HG02852 (cell line): Measurements from ENCODE around the gene UBIAD1.
A peak's percentile ranks its signal among the peaks of the same experiment; 100 is the strongest.
"Not testable (repeated sequence)": the region's sequence is repeated elsewhere in the genome, so short reads cannot be mapped to it uniquely, and the experiment has no call there.

Source experiments
- ATAC-seq: cut with Tn5 transposase; IDR thresholded peaks from one replicate; pipeline ENCODE4 v1.9.1; 2021; ENCODE audit warnings: mild to moderate bottlenecking, moderate library complexity; ENCODE audit not compliant: unreplicated experiment

UBIAD1 gene, protein sequence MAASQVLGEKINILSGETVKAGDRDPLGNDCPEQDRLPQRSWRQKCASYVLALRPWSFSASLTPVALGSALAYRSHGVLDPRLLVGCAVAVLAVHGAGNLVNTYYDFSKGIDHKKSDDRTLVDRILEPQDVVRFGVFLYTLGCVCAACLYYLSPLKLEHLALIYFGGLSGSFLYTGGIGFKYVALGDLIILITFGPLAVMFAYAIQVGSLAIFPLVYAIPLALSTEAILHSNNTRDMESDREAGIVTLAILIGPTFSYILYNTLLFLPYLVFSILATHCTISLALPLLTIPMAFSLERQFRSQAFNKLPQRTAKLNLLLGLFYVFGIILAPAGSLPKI

DNA sequence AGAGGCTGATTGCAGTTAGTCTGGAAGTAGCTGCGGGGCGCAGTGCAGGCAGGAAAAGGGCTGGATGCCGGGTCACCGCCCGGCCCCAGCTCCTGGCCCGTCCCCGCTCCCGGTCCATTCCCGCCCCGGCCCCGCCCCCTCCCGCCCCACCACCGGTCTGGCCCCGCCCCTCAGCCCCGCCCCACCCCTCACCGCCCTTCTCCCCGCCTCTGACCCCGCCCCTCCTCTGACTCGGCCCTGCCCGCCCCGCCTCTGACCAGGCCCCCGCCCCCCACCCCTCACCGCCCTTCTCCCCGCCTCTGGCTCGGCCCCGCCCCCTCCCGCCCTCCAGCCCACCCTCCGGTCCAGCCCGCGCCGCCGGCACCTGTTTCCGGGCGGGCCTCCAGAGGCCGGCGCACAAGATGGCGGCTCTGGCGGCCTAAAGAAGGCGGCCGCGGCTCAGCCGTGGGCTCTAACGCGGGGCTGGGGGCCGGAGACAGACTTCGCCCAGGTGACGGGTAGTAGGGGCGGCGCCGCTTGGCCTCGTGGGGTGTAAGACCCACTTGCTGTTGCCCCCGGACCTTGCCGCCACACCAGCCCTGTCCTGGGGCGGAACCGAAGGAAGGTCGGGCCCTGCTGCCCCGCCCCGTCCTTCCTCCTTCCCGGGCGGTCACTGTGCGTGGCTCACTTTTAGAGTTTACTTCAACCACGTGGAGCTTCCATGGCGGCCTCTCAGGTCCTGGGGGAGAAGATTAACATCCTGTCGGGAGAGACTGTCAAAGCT, at the start of gene UBIAD1:
UBIAD1 (plus strand) TSS at position 367 of the 763 bp plus-strand sequence; CDS start at position 701, 334 bp downstream.
- ATAC-seq: peak; percentile 83

DNA sequence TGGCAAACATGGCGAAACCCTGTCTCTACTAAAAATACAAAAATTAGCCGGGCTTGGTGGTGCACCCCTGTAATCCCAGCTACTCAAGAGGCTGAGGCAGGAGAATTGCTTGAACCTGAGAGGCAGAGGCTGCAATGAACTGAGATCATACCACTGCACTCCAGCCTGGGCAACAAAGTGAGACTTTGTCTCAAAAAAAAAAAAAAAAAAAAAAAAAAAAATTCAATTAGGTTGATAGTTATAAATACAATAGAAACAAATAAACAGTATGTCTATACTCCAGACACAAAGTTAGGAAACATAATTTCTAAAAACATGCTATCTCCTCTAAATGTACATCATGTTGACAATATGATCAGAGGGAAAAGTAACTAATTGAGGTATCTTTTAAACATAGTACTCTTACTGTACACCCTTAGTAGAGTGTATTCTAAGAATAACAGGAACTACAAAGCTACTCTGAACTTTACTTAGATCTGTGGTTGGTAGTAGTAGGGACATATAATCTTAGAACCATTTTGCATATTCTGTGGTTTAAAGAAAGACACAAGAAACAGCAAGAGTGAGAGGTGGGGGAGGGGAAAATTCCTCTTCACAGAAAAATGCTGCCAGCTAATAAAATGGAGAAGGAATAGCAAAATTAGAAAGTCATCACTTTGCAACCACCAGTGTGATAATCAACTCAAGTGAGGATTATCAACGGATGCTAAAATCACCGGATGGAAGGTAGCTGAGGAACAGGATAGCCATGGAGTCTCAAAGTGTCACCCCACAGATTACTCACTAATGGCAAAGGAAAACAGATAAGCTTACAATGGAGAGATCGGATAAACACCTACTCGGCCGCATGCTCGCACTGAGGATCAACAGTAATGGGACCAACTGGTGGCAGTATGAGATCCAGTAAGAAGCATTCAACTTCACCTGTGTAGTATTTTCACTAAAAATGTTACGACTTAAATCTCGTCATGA, 45.6 kb upstream of the UBIAD1 start:
- peak; percentile 60 for ATAC-seq

DNA sequence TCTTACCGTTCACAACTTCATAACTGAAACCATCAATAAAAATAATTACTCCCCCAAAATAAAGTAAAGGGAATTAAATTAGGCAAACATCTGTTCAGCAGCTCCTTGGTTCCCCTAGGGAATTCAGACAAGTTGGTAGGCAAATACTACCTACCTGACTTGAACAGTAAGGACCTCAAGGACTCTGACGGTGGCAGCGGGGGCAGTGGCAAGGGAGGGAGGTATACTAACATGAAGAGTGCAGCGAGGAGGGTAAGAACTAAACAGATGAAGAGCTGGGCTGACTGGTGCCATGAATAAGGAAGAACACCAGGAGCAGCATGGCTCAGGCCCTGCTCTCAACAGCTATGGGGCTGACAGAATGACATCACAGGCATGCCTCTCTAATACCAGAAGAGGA, 43.8 kb upstream of the UBIAD1 start:
- ATAC-seq: no peak

DNA sequence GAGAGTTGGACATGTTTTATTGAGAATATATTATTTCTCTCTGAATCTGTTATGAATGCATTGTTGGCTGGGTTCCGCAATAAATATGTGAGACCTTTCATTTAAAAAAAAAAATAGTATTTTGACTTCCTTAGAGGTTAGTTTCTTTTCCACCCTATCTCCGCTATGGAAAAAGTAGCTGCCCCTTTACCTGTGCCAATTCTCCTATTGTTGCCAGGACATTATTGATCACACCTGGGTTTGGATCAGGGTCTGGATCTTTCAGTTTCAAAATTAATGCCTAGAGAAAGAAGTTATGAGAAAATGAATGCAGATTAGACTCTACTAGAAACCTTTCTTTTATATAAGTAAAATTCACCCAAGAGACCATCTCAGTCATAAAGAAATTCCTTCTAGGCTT, 39.8 kb upstream of the UBIAD1 start:
- ATAC-seq: no peak

DNA sequence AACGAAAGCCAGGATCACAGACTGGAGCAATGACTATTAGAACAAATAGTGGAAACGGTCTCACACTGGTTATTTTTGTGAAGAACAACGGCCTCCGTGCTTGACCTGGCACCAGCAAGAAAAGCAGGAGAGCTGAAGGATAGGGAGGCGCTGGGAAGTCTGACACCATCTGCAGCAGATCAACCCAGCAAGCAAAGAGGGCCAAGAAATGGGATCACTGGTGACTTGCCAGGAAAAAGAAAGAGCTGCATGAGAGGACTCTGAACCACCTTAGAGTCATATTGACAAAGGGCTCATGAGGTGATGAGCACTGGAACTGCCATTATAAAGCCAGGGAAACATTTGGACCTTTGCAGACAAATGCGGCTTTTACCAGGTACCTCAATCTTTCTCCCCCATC, 35.6 kb upstream of the UBIAD1 start:
- no peak for ATAC-seq

DNA sequence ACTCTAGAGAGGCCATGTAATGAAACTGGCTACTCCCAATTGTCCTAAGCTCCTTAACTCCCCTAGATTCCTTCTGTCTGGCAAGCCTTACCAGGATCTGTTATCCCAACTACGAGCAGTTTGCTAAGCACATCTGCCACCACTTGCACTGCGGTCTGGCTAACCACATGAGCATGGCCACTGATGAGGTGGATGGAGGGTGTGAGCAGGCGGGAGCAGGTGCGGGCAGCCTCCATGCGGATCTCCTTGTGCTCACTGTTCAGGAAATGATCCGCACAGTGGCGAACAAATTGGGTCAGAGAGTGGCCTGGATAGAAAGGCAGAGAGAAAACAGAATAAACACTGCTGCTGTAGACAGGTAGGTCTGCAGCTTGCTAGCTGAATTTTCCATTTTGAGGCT, 34.7 kb upstream of the UBIAD1 start:
- no peak for ATAC-seq

DNA sequence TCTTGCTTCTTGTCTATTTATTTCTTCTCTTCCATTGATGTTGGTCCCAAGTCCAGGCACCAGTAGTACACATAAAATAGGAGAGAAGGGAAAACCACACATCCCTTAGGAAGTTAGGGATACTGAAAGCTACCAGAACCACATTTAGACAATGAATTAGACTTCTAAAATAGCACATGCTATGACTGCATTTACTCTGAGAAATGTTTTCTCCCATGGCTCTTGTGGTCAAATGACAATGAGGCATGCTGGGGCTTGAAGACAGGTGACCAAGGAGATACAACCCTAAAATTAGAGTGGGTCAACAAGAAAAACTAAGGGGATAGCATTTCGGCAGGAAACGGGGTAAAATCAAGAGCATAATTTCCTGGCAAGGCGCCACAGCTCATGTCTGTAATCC, 27.8 kb upstream of the UBIAD1 start:
- no peak for ATAC-seq

DNA sequence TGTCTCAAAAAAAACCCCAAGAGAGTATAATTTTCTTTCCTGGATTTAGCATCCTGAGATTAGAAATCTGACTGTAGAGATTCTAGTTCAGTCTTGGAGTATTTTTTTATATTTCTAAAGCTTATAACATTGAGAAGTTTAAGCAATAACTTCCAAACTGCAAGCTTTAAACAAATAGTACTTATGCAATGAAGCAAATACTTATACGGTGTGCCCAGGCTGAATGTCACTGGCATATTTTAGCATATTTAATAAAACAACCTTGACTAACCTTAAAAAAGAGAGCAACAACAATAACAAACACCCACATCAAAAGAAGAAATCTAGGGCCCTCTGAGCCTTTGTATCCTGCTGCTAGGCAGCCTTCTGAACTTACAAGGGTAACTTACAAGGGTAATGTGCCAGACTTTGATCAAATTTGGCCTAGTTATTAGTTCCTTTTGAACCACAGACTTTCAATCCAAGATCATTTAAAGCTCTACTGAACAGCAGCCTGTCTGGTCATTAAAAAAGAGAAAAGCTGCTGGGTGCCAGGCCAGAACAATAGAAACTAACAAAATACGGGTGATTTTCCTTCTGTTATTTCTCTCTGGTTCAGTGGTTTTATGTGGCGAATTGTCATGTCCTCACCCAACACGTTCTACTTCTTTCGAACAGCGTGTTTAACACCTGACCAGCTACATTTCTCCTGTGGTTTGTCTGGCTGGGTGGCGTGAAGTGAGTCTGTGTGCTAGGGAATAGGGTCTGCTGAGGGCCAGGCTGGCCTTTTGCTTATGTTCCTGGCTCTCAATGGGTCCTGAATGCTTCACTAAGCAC, 26.9 kb upstream of the UBIAD1 start:
- no peak for ATAC-seq

DNA sequence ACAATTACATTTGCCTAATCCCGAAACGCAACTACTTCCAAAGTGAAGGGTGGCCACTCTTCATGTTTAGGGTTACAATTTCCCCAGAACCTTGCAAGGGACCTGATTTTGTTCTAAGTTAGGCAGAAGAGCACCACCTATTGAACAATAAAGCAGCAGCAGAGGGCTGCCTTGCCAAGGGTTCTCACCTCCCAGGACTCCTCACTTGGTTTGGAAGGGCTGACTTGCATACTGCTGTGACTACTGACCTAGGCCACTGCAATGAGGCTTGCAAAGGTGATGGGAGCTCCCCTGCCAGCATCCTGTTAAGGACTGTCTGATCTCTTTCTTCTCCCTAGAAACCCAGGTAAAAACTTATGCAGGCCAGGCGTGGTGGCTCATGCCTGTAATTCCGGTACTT, 24.8 kb upstream of the UBIAD1 start:
- no peak for ATAC-seq

DNA sequence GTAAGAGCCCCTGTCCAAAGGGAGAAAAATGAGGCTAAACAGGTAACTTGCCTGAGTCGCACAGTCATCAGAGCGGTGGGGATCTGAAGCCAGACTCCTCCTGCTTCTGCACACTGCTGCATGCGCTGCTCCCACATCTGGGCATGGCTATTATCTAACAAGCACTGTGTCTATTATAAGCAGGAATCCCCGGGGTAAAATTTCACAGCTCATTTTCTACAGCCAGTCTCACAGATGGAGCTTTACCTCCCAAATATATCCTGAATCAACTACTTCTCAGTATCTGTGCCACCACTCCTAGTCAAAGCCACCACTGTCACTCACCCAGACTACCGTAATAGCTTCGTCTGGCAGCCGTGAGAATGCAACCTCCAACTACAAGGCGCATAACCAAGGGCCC, 20.5 kb upstream of the UBIAD1 start:
- no peak for ATAC-seq

DNA sequence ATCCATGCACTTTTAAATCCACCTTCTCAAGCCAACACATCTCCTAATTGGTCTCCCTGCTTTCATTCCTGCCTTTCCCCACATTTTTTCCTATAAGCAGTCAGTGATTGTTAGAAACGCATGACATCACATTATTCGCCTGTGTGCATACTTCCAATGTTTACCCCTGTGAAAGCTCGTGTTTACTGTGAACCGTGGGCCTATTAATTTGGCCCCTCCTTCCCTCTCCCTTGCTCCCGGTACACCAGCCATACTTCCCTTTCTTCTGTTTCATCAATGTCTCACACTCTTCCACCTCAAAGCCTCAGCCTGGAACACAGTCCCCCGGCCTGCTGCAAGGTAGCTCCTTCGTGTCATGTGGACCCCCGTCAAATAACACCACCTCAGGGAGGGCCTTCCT, 19.8 kb upstream of the UBIAD1 start:
- no peak for ATAC-seq

DNA sequence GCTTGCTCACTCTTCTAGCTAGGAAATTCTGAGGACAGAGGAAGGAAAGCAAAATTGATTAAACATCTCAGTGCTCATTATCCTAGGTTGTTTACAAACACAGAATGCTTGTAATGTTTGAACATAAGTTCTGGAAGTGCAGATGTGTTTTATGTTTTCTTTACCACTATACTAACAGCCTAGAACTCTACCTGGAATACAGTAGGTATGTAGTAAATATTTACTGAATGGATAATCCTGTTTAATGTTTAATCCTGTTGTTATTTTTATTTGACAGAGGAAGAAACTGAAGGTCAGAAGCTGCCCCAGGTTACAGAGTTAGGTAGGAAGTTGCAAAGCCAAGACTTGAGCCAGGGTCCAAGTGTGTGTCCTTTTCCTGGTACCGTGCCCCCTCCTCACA, 16.7 kb upstream of the UBIAD1 start:
- no peak for ATAC-seq

DNA sequence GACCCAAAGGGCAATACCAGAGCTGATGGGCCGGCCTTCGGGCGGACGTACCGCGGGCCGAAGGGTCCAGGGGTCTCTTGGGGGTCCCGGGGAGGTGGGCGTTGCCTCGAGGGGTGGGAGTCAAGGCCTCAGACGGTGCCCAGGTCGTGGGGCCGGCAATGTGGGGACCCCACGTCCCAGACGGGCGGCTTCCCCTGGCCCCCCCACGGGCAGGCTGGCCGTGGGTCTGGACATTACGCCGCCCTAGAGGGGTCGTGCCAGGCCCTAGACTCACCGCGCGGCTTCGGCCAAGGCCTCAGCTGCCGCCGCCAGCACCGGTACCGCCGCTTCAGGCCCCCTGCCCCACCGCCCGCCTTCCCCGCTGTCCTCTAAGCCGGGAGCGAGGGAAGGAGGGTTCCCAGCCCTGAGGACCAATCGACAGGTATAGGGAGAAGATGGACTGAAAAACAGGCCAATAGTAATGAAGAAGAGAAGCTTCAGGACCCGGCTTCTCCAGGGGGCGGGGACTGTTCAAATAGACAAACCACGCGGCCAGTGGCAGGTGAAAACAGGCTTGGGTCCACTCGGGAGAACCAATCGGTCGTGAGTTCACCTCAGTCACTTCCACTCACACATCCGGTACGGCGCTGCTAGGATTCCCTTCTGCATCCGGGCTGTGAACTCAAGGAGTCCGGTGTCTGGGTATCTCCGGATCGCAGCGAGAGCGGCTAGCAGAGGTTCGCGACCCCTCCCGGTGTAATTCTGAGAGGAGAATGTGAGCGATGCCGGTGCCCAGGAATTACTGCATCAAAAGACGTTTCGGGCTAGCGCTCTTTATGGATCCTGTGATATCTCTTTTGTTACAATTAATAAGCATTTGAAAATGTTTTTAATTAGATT, 10.6 kb upstream of the UBIAD1 start, which contains the start of gene MTOR:
MTOR (minus strand) TSS at position 381 of the 879 bp plus-strand sequence. CDS start 3,142 bp downstream, outside the sequence.
- peak; percentile 97 for ATAC-seq

DNA sequence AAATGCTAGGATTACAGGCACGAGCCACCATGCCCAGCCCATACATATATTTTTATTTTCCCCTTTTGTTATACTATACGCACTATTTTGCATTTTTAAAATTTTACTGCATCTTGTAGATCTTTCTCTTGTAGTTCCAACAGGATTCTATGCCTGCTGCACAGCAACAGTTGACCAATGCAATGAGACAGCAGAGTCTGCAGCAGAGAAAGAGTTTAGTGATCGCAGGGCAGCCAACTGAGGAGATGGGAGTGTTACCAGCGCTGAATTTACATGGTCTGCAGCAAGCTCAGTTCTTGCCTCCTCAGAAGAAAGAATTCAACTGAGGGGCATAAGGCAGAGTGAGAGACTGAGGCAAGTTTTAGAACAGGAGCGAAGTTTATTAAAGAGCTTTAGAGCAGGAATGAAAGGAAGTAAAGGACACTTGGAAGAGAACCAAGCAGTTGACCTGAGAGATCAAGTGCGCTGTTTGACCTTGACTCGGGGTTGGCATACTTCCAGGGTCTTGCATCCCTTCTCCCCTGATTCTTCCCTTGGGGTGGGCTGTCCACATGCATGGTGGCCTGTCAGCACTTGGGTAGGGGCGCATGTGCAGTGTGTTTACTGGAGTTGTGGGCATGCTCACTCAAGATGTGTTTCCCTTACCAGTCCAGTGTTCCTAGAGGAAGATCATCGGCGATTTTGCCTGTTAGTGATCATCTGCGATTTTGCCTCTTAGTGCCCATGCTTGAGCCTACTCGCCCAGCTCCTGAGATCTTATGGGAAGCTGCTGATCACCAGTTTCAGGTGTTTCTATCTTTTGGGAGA, 6.5 kb upstream of the UBIAD1 start:
- ATAC-seq: no peak

DNA sequence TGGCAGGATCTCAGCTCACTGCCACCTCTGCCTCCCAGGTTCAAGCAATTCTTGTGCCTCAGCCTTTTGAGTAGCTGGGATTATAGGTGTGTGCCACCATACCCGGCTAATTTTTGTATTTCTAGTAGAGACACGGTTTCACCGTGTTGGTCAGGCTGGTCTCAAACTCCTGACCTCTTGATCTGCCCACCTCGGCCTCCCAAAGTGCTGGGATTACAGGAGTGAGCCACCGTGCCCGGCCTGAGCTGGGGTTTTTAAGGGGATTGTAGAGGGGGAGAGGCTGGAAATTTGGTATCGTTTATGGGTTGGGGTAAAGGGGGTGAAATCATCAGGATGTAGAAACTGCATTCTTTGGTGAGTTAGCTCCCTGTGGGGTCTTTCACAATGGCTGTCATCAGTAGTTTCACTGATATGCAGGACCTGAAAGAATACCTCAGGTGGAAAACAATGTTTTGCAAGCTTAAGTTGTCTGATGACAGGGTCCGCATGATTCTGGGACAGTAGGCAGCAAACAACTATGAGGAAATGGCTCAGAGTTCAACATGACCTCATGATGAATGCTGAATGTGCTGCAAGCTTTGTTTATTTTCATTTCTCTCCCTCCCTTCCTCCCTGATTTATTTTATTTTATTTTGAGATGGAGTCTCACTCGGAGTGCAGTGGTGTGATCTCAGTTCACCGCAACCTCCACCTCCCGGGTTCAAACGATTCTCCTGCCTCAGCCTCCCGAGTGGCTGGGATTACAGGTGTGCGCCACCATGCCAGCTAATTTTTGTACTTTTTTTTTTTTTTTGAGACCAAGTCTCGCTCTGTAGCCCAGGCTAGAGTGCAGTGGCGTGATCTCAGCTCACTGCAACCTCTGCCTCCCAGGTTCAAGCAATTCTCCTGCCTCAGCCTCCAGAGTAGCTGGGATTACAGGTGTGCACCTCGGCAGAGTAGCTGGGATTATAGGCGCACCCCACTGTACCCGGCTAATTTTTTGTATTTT, 5.4 kb upstream of the UBIAD1 start:
- not testable (repeated sequence) for ATAC-seq

DNA sequence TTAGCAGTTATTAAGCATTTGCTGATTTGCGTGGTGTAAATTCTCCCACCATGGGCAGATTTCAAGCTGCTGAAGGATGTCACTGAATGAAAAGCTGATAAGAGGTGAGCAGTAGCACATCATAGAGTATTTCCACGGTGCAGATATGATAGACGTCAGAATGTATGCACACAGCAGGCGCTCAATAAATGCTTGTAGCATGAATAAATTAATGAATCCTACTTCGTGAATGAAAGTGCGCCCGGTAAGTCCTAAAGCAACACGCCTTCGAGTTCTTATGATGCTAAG, 510 bp upstream of the UBIAD1 start:
- no peak for ATAC-seq

DNA sequence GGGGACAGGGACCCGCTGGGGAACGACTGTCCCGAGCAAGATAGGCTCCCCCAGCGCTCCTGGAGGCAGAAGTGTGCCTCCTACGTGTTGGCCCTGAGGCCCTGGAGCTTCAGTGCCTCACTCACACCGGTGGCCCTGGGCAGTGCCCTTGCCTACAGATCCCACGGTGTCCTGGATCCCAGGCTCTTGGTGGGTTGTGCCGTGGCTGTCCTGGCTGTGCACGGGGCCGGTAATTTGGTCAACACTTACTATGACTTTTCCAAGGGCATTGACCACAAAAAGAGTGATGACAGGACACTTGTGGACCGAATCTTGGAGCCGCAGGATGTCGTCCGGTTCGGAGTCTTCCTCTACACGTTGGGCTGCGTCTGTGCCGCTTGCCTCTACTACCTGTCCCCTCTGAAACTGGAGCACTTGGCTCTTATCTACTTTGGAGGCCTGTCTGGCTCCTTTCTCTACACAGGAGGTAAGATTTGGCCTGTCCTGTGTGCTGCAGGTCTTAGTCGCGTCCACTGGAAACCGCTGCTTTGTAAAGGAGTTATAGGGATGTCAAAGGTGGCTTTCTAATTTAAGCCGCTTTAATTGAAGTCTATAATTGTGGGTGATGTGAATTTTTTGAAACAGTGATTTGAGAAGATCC, 717 bp downstream of the UBIAD1 start:
- no peak for ATAC-seq
